GM21619 (cell line): ENCODE measurements around the gene DOC2B.
"Not testable (repeated sequence)": the region's sequence is repeated elsewhere in the genome, so short reads cannot be mapped to it uniquely, and the experiment has no call there.

Source experiments
- ATAC-seq: cut with Tn5 transposase; IDR thresholded peaks from one replicate; pipeline ENCODE4 v1.9.1; 2021; ENCODE audit not compliant: unreplicated experiment

The DOC2B gene

DNA sequence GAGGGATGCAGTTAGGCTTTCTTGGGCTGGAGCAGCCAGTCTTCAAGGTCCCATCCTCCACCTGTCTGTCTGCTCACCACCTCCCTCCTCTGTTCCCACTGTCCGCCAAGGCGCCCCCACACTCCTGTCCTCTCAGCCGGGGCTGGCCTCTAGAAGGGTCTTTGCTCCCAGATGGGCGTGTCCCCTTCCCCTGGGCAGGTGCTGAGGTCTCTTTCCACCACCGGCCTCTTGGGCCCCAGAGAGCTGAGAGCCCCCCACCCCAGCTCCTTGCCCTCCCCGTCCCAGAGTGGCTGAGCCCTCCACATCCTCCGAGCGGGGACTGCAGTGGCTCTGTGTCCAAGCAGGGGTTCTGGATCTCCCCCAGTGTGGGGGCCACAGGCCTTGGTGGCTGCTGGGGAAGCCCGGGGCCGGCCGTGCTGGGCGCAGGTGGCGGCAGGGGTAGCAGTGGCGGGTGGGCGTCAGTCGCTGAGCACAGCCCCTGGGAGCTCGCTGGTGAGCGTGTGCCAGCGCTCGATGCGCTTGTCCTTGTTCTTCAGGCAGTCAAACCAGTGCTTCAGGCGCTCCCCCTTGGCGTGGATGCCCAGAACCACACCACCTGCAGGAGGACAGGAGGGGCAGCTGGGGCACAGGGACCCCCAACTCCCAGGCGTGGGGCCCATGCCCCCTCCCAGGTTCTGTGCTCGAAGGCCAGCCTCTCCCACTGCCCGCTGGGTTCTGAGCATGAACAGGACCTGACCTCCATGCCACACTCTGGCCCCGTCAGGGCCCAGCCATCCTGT lies 34.3 kb downstream of the DOC2B start:
- ATAC-seq, result no peak

- no peak for ATAC-seq
These were observed 34.9 kb downstream of the DOC2B start for GRCh38 chr17:146546-146945.

DNA sequence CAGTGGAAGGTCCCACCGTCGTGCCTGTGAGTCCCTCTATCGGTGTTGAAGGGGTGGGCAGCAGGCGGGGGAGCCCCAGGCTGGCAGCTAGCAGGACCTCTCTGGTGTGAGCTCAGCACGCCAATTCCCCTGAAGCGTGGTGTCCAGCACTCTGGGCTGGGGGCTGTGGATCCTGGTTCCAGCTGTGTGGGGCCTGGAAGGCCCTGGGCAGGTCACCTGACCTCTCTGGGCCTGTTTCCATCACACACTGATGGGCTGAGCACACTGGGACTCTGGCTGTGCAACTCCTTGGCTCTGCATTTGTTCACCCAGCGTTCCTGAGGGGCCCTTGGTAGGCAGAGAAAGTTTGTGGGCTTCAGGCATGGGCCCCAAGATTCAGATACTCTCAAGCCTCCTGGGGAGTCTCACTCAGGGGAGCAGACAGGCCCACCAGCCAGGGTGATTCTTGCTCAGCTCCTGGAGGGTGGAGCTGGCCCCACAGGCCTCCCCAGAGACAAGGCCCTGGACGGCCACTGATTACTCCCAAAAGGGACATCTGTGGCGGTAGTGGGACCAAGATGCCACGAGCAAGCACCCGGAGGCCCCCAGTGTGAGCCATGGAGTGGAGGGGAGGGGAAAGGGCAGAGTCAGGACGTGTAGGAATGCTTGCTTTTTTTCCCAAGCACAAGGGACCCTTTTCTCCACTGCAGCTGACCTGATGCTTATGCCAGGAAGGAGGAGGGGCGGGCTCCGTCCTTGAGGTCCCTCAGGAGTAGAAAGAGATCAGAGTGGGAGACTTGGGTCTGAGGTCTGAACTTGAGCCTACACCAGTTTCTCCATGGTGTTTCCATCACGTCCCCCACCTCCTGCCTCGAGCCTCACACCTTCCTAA lies 35.5 kb downstream of the DOC2B start:
- ATAC-seq, result no peak

GRCh38 chr17:144936-145670 lies 36.3 kb downstream of the DOC2B start:
- no peak for ATAC-seq

GRCh38 chr17:143785-144281 lies 37.6 kb downstream of the DOC2B start:
- no peak for ATAC-seq

GRCh38 chr17:142876-143784 lies 38.3 kb downstream of the DOC2B start:
- ATAC-seq, result no peak

GRCh38 chr17:142102-142661 lies 39.3 kb downstream of the DOC2B start:
- ATAC-seq, result no peak

- ATAC-seq, result not testable (repeated sequence)
These were observed 41.8 kb downstream of the DOC2B start for GRCh38 chr17:139401-140205.

- not testable (repeated sequence) for ATAC-seq
These were observed 44.2 kb downstream of the DOC2B start, which contains the start of gene SCGB1C2 for GRCh38 chr17:137166-137807. TSS of gene SCGB1C2 (plus strand) at chr17:137569. CDS start at chr17:137591, 22 bp downstream.

DNA sequence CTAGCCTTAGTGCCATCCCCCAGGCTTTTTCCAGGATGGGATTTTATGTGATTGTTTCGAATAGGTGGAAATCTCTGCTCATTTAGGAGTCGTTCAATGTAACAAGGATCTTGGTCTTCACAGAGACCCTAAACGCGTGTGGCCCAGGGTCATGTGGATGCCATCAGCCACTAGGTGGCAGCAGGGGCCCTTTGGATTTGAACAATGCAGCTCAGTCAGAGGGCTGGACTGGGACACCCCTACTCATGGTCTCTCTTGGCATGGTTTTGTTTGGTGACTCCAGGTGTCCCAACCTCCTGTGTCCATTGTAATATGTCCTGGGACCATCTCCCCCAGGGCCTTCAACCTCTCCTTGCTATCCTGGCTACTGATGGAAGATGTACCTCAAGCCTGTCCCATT lies 44.9 kb downstream of the DOC2B start:
- not testable (repeated sequence) for ATAC-seq

GRCh38 chr17:135895-136294 lies 45.6 kb downstream of the DOC2B start:
- ATAC-seq, result not testable (repeated sequence)

GRCh38 chr17:135022-135421 lies 46.4 kb downstream of the DOC2B start:
- not testable (repeated sequence) for ATAC-seq

DNA sequence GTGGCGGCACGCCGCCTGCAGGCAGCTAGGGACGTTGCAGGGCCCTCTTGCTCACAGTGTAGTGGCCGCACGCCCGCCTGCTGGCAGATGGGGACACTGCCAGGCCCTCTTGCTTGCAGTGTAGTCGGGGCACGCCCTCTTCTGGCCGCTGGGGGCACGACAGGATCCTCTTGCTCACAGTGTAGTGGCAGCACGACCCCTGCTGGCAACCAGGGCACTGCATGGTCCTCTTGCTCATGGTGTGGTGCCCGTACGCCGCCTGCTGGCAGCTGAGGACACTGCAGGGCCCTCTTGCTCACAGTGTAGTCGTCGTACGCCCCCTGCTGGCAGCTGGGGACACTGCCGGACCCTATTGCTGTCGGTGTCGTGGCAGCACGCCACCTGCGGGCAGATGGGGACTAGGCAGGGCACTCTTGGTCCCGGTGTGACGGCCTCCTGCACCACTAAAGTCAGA lies 47.1 kb downstream of the DOC2B start:
- peak; percentile 56 for ATAC-seq

DNA sequence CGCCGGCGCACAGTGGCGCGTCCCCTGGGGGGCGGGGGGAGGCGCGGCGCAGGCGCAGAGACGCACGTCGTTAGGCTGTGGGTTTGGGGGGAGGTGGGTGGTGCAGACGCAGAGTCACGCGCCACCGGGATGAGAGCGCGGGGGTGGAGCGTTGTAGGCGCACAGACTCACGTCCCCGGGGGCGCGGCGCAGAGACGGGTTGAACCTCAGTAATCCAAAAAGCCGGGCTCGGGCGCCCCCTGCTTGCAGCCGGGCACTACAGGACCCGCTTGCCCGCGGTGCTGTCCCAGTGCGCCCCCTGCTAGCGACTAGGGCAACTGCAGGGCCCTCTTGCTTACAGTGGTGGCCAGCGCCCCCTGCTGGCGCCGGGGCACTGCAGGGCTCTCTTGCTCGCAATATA lies 47.5 kb downstream of the DOC2B start:
- ATAC-seq, result not testable (repeated sequence)

- ATAC-seq, result not testable (repeated sequence)
These were observed 63.0 kb downstream of the DOC2B start for GRCh38 chr17:118339-118917.

GRCh38 chr17:113111-113510 lies 68.3 kb downstream of the DOC2B start:
- not testable (repeated sequence) for ATAC-seq
